Activated CD8-positive, alpha-beta T cell treated with anti-CD3 and anti-CD28 coated beads for 36 hours (primary cell): Measurements from ENCODE around the gene KLF3. TPM values are rescaled to one million over a fixed set of nuclear protein-coding genes. Genes with fewer than 3 reads are reported as not detected.
A peak's percentile ranks its signal among the peaks of the same experiment; 100 is the strongest.

Source experiments
- ATAC-seq: fragments of 200-7000 bp; cut with Tn5 transposase; one replicate; pipeline ENCODE4 v1.10.0; 2021; ENCODE audit warnings: mild to moderate bottlenecking, moderate library complexity
- CTCF ChIA-PET: fragments of 350-600 bp; sonication (Branson Sonifier 250); formaldehyde crosslinking; loops from one replicate; lab custom pipeline; 2021; ENCODE audit warnings: antibody characterized with exemption; lab: Charles Lee
- POLR2A ChIA-PET: fragments of 350-600 bp; sonication (Branson Sonifier 250); formaldehyde crosslinking; loops from one replicate; lab custom pipeline; 2021; ENCODE audit warnings: antibody characterized with exemption; lab: Charles Lee
- DNase-seq: peaks from one replicate; pipeline ENCODE4 v3.0.0-alpha.2; 2020
- H3K27ac Mint-ChIP-seq: one replicate; pipeline ENCODE4 v1.8.0; 2021; ENCODE audit warnings: mild to moderate bottlenecking, mixed read lengths
- H3K27me3 Mint-ChIP-seq: one replicate; pipeline ENCODE4 v1.8.0; 2021; ENCODE audit warnings: mixed read lengths
- H3K36me3 Mint-ChIP-seq: one replicate; pipeline ENCODE4 v1.8.0; 2021; ENCODE audit warnings: low read depth, mixed read lengths
- H3K4me1 Mint-ChIP-seq: one replicate; pipeline ENCODE4 v1.8.0; 2021; ENCODE audit warnings: low read depth, mixed read lengths
- H3K4me3 Mint-ChIP-seq: one replicate; pipeline ENCODE4 v1.8.0; 2021; ENCODE audit warnings: mild to moderate bottlenecking, moderate library complexity, mixed read lengths
- H3K9me3 Mint-ChIP-seq: one replicate; pipeline ENCODE4 v1.8.0; 2021; ENCODE audit warnings: mixed read lengths
- intact Hi-C: fragments of 100-400 bp; cut with micrococcal nuclease; formaldehyde crosslinking; loops from one replicate; pipeline ENCODE4 v1.10.0; 2022
- total RNA-seq, 2 experiments: library from RNA; stranded (reverse); gene quantifications; one replicate each; pipeline ENCODE4 v1.2.3, GENCODE V29; 2021
- TF ChIP-seq, protein P1 (sequence below): fragments of 200-600 bp; IDR thresholded peaks from one replicate; pipeline ENCODE4 v1.8.0; 2022; ENCODE audit warnings: antibody characterized with exemption, mild to moderate bottlenecking

KLF3 gene
- total RNA-seq, 2 experiments from 2014 or later: 5.5 to 6.0 TPM

DNA sequence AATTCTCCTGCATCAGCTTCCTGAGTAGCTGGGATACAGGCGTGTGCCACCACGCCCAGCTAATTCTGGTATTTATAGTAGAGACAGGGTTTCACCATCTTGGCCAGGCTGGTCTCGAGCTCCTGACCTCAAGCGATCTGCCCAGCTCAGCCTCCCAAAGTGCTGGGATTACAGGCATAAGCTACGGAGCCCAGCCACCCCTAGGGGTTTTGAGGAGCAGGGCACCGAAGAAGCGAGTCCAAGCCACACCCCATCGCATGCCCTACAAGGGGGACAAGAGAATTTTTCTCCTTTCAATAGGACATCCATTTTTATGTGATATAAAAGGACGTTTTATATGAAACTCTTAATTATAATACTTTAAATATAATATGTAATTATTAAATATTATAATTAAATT lies 13.9 kb upstream of the KLF3 start:
- ATAC-seq: no peak
- H3K4me3 Mint-ChIP-seq: no peak overlapping the region
- no peaks in the 10 kb centered on the region for H3K36me3 Mint-ChIP-seq
- ChIA-PET POLR2A (no interaction called here), CTCF (interaction anchor here (1.0 kb wide), 1 partner anchor 25 kb away, joined by 3 read pairs; no protein-coding TSS in a partner anchor)
- no peak overlapping the region for H3K27ac Mint-ChIP-seq
- DNase-seq: no peak
- TF ChIP-seq, protein P1, sequence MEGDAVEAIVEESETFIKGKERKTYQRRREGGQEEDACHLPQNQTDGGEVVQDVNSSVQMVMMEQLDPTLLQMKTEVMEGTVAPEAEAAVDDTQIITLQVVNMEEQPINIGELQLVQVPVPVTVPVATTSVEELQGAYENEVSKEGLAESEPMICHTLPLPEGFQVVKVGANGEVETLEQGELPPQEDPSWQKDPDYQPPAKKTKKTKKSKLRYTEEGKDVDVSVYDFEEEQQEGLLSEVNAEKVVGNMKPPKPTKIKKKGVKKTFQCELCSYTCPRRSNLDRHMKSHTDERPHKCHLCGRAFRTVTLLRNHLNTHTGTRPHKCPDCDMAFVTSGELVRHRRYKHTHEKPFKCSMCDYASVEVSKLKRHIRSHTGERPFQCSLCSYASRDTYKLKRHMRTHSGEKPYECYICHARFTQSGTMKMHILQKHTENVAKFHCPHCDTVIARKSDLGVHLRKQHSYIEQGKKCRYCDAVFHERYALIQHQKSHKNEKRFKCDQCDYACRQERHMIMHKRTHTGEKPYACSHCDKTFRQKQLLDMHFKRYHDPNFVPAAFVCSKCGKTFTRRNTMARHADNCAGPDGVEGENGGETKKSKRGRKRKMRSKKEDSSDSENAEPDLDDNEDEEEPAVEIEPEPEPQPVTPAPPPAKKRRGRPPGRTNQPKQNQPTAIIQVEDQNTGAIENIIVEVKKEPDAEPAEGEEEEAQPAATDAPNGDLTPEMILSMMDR: no peak
- H3K4me1 Mint-ChIP-seq: peaks cover 12% of the 10 kb centered on the region
- H3K9me3 Mint-ChIP-seq: no peaks in the 10 kb centered on the region
- intact Hi-C loops: no loop called here
- H3K27me3 Mint-ChIP-seq: no peaks in the 10 kb centered on the region

DNA sequence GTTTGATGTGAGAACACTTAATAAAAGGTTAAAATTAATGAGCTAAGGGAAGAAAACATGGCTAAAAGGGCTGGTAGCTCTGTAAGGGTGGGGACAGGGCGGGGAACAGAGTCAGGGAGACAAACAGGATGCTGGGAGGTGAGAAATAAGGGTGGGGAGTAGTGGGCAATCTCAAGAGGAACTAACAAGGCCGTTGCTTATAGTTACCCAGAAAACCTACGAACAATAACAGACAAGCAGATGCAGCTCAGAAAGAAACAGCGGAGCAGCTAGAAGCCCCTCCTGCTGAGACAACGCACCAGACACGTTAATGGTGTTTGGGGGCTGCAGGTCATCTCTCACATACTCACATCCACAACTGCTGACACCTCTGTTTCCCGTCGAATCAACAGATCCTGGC lies 9.7 kb upstream of the KLF3 start:
- H3K9me3 Mint-ChIP-seq: no peaks in the 10 kb centered on the region
- ATAC-seq (peak; percentile 75), DNase-seq (no peak)
- TF ChIP-seq, protein P1: no peak
- H3K27ac Mint-ChIP-seq: peak overlapping the region; percentile 91
- no peaks in the 10 kb centered on the region for H3K27me3 Mint-ChIP-seq
- peaks cover 38% of the 10 kb centered on the region for H3K4me1 Mint-ChIP-seq
- intact Hi-C loops: no loop called here
- H3K4me3 Mint-ChIP-seq: peak overlapping the region; percentile 40
- no peaks in the 10 kb centered on the region for H3K36me3 Mint-ChIP-seq
- ChIA-PET CTCF (interaction anchor here (1.2 to 1.7 kb wide), 3 partner anchors 9 to 21 kb away, joined by 3 to 5 read pairs (median 5); no protein-coding TSS in a partner anchor), POLR2A (interaction anchor here (0.6 to 1.8 kb wide), 2 partner anchors 9 to 161 kb away, joined by 3 to 6 read pairs; no protein-coding TSS in a partner anchor)

DNA sequence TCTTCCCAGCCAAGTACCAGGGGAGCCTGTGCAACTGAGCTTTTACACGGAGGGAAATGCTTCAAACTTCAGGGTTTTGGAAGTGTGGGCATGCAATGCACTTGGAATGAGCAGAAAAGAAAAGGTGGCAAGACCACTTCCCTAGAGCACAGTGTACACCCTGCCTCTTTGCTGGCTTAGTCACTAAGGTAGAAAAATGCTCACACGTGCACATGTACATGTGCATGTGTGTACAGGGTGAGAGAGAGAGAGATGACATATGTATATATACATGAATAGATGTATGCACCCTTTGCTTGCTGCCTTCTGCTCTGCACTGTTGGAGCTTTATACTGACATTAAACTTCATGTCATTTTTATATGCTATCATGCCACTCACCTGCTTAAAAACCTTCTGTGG lies 7.9 kb upstream of the KLF3 start:
- Mint-ChIP-seq H3K4me1 (peaks cover 52% of the 10 kb centered on the region), H3K27me3 (no peaks in the 10 kb centered on the region), H3K36me3 (peaks cover 7% of the 10 kb centered on the region), H3K9me3 (peaks cover 8% of the 10 kb centered on the region), H3K4me3 (no peak overlapping the region), H3K27ac (no peak overlapping the region)
- CTCF ChIA-PET: interaction anchor here (1.0 to 1.7 kb wide), 2 partner anchors 19 to 336 kb away, joined by 3 to 7 read pairs; no protein-coding TSS in a partner anchor
- intact Hi-C loops: no loop called here
- POLR2A ChIA-PET: interaction anchor here (0.9 to 1.5 kb wide), 3 partner anchors 11 to 148 kb away, joined by 4 to 5 read pairs (median 4); partner anchors contain the start of gene TLR1
- DNase-seq (no peak), ATAC-seq (peak; percentile 53)
- TF ChIP-seq, protein P1: no peak

DNA sequence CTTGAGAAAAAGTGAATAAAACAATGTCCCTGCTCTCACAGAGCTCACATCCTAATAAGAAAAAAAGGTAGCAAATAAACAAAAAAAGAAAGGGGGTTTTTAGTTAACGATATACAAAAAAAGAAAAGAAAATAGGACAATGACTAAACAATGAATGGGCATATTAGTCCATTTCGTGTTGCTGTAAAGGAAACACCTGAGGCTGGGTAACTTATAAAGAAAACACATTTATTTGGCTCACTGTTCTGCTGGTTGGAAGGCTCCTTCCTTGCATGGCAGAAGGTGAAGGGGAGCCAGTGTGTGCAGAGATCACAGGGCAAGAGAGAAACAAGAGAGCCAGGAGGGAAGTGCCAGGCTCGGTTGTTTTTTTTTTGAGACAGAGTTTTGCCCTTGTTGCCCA lies 4.7 kb upstream of the KLF3 start:
- H3K4me1 Mint-ChIP-seq: peaks cover 59% of the 10 kb centered on the region
- ChIA-PET CTCF (interaction anchor here (0.6 to 2.3 kb wide), 5 partner anchors 9 to 411 kb away, joined by 3 to 11 read pairs (median 4); no protein-coding TSS in a partner anchor), POLR2A (interaction anchor here (1.3 to 1.4 kb wide), 2 partner anchors 18 to 21 kb away, joined by 3 to 4 read pairs; no protein-coding TSS in a partner anchor)
- H3K27ac Mint-ChIP-seq: peak overlapping the region; percentile 70
- intact Hi-C loops: no loop called here
- DNase-seq (no peak), ATAC-seq (no peak)
- no peaks in the 10 kb centered on the region for H3K27me3 Mint-ChIP-seq
- TF ChIP-seq, protein P1: no peak
- H3K36me3 Mint-ChIP-seq: peaks cover 7% of the 10 kb centered on the region
- peaks cover 8% of the 10 kb centered on the region for H3K9me3 Mint-ChIP-seq
- H3K4me3 Mint-ChIP-seq: peak overlapping the region; percentile 43

DNA sequence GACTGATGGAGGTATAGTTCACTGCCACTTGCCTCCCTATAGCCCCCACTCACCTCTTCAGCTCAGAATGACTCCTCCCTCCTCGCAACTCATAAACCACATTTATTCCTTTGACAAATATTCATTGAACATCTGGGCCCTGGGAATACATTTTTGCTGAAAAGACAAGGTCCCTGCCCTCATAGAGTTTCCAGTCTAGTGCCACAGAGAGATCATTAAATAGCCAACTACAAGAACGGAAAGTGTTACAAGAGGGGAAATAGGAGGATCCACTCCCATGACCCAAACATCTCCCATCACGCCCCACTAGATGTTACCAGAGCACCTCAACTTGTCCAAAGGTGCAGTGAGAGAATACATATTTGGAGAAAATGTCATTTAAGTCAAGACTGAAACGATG lies 3.2 kb upstream of the KLF3 start:
- CTCF ChIA-PET: interaction anchor here (1.0 kb wide), 1 partner anchor 481 kb away, joined by 3 read pairs; no protein-coding TSS in a partner anchor
- TF ChIP-seq, protein P1: no peak
- intact Hi-C loops: loop anchor here (10.0 kb wide), 1 partner anchor 976 kb away; the partner anchor contains the start of gene RELL1
- peak overlapping the region; percentile 1 for H3K4me3 Mint-ChIP-seq
- DNase-seq: no peak
- H3K27ac Mint-ChIP-seq: peak overlapping the region; percentile 13
- peaks cover 8% of the 10 kb centered on the region for H3K9me3 Mint-ChIP-seq
- ATAC-seq: no peak
- peaks cover 56% of the 10 kb centered on the region for H3K4me1 Mint-ChIP-seq
- POLR2A ChIA-PET: no interaction called here
- H3K27me3 Mint-ChIP-seq: no peaks in the 10 kb centered on the region
- H3K36me3 Mint-ChIP-seq: peaks cover 7% of the 10 kb centered on the region
